H1 (cell line): ENCODE measurements around the gene GLT8D1. TPM values are rescaled to one million over a fixed set of nuclear protein-coding genes. Genes with fewer than 3 reads are reported as not detected.

Experiments
- BRCA1 ChIP-seq: IDR thresholded peaks from 2 replicates; pipeline ENCODE4 v1.6.1; 2012; ENCODE audit warnings: low read depth, low read length, improper control_type of control experiment
- CHD1 ChIP-seq: IDR thresholded peaks from 2 replicates; pipeline ENCODE4 v1.6.1; 2012; ENCODE audit warnings: low read depth, low read length, improper control_type of control experiment
- EP300 ChIP-seq, 2 experiments: IDR thresholded peaks; 1 replicate in 1 of 2; 2 replicates in 1 of 2; pipeline ENCODE4 v1.6.1; 2011 to 2012; ENCODE audit warnings: low read depth in 2 of 2, low read length in 2 of 2, mild to moderate bottlenecking in 2 of 2, borderline replicate concordance in 1 of 2, inconsistent platforms in 1 of 2, moderate library complexity in 1 of 2
- SRF ChIP-seq: IDR thresholded peaks from 2 replicates; pipeline ENCODE4 v1.6.1; 2011; ENCODE audit warnings: mild to moderate bottlenecking, low read depth, low read length, moderate library complexity
- polyA plus RNA-seq, 7 experiments: library from polyadenylated mRNA; depleted of rRNA in 3 of 7; stranded (reverse) in 5 of 7; unstranded in 2 of 7; fragments of >200 nt in 5 of 7; fragments of 200-250 nt in 2 of 7; gene quantifications; 1 replicate in 5 of 7; 2 replicates in 1 of 7; 4 replicates in 1 of 7; pipeline versions ENCODE4 v1.2.1 to v1.2.3, GENCODE V29; 2011 to 2013; ENCODE audit warnings: missing spikeins in 2 of 7, mixed read lengths in 2 of 7
- total RNA-seq: library from RNA; stranded (reverse); fragmentation: NEBNext Ultra II Directional; extraction: Animal tissue kit (Norgen Biotek cat#: 25700); gene quantifications from 2 replicates; pipeline ENCODE4 v1.2.1, GENCODE V29; 2021
- TF ChIP-seq, protein P1 (sequence below), 3 experiments: IDR thresholded peaks; 1 replicate in 2 of 3; 2 replicates in 1 of 3; pipeline versions ENCODE4 v1.5.1 to v1.6.1; 2011; ENCODE audit warnings: low read length in 3 of 3, mild to moderate bottlenecking in 3 of 3, inconsistent platforms in 2 of 3, low read depth in 1 of 3, moderate library complexity in 1 of 3; ENCODE audit not compliant: insufficient read depth in 1 of 3; ENCODE audit errors: control extremely low read depth in 1 of 3
- TF ChIP-seq, protein P2 (sequence below): IDR thresholded peaks from 2 replicates; pipeline ENCODE4 v1.6.1; 2011; ENCODE audit warnings: low read length, improper control_type of control experiment

Gene GLT8D1
- total and polyA plus RNA-seq, 2 of the 8 experiments (the other 6 are each of a cell fraction or from before 2014, with no cell fraction given), result 29.0 to 33.6 TPM

DNA sequence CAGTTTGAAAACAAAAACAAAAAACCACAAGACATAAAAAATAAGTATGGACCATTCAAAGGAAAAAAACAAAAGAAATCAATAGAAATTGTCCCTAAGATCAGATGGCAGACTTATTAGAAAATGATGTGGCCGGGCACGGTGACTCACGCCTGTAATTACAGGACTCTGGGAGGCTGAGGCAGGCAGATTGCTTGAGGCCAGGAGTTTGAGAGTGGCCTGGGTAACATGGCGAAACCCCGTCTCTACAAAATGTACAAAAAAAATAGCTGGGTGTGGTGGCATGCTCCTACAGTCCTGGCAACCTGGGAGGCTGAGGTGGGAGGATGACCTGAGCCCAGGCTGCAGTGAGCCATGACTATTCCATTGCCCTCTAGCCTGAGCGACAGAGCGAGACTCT, 16.9 kb upstream of the GLT8D1 start (continued):
- TF ChIP-seq EP300 (IDR thresholded peaks at IDR 0.05; ENCODE audit: borderline replicate concordance in 1 of 2, low read depth in 2 of 2, low read length in 2 of 2) (no peak), SRF (no peak), CHD1 (no peak), BRCA1 (no peak)
- TF ChIP-seq, protein P1, sequence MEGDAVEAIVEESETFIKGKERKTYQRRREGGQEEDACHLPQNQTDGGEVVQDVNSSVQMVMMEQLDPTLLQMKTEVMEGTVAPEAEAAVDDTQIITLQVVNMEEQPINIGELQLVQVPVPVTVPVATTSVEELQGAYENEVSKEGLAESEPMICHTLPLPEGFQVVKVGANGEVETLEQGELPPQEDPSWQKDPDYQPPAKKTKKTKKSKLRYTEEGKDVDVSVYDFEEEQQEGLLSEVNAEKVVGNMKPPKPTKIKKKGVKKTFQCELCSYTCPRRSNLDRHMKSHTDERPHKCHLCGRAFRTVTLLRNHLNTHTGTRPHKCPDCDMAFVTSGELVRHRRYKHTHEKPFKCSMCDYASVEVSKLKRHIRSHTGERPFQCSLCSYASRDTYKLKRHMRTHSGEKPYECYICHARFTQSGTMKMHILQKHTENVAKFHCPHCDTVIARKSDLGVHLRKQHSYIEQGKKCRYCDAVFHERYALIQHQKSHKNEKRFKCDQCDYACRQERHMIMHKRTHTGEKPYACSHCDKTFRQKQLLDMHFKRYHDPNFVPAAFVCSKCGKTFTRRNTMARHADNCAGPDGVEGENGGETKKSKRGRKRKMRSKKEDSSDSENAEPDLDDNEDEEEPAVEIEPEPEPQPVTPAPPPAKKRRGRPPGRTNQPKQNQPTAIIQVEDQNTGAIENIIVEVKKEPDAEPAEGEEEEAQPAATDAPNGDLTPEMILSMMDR (IDR thresholded peaks at IDR 0.05; ENCODE audit: control extremely low read depth in 1 of 3, insufficient read depth in 1 of 3, low read depth in 1 of 3, low read length in 3 of 3), result no peak
- TF ChIP-seq, protein P2, sequence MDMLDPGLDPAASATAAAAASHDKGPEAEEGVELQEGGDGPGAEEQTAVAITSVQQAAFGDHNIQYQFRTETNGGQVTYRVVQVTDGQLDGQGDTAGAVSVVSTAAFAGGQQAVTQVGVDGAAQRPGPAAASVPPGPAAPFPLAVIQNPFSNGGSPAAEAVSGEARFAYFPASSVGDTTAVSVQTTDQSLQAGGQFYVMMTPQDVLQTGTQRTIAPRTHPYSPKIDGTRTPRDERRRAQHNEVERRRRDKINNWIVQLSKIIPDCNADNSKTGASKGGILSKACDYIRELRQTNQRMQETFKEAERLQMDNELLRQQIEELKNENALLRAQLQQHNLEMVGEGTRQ, result no peak
